ENCODE data around the gene INPP5D. TPM values are rescaled to one million over a fixed set of nuclear protein-coding genes. Genes with fewer than 3 reads are reported as not detected.

The INPP5D gene
- total RNA-seq, 4 donors from 2014 or later, result 8.0 to 12.5 (median 11.9) TPM

DNA sequence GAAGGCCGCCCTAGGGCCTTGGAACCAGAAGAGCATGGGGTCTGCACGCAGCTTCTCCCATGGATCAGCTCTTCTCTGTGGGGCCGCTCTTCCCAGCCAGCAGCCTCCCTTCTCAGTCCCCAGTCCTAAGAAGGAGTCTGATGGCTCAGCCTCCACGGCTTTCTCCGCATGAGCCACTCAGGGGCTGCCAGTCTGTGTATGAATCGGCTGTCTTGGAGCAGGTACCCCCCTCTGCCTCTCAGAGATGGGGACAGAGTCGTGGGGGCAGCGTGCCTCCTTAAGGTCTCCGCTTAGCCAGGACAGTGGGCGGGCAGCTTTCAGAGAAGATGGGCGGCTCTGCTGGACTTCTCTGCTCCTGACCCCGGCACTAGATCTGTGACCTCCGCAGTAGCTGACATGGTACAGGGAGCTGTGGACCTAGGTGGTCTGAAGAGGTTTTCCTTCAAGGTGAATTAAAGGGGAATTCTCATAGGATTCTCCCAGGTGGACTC, 21.6 kb downstream of the INPP5D start:
- DNase-seq (ENCODE audit: extremely low spot score), result no peak
- H3K4me3 ChIP-seq, result no peak overlapping the region
- H3K27me3 ChIP-seq, result peaks cover 0 to 9% (median 0%) of the 10 kb centered on the region in 4 donors
- no peak for TF ChIP-seq POLR2A (IDR thresholded peaks at IDR 0.05; ENCODE audit: low read depth)
- TF ChIP-seq EP300 (IDR thresholded peaks at IDR 0.05), result no peak
- TF ChIP-seq, protein P1, sequence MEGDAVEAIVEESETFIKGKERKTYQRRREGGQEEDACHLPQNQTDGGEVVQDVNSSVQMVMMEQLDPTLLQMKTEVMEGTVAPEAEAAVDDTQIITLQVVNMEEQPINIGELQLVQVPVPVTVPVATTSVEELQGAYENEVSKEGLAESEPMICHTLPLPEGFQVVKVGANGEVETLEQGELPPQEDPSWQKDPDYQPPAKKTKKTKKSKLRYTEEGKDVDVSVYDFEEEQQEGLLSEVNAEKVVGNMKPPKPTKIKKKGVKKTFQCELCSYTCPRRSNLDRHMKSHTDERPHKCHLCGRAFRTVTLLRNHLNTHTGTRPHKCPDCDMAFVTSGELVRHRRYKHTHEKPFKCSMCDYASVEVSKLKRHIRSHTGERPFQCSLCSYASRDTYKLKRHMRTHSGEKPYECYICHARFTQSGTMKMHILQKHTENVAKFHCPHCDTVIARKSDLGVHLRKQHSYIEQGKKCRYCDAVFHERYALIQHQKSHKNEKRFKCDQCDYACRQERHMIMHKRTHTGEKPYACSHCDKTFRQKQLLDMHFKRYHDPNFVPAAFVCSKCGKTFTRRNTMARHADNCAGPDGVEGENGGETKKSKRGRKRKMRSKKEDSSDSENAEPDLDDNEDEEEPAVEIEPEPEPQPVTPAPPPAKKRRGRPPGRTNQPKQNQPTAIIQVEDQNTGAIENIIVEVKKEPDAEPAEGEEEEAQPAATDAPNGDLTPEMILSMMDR (IDR thresholded peaks at IDR 0.05), result no peak
- TF ChIP-seq POLR2AphosphoS5 (IDR thresholded peaks at IDR 0.05), result no peak
- intact Hi-C loops (cut with DNase I), result no loop called here
- no peaks in the 10 kb centered on the region for H3K36me3 ChIP-seq
- no peaks in the 10 kb centered on the region for H3K9me3 ChIP-seq
- H3K4me1 ChIP-seq, result peaks cover 0 to 50% (median 35%) of the 10 kb centered on the region in 4 donors
- 92% methylated on average over 3 of the region's 13 CpGs for WGBS
- peak overlapping the region in 2 of 4 donors; percentile 4 to 70 for H3K27ac ChIP-seq (replicated peaks in 1 of 4)

DNA sequence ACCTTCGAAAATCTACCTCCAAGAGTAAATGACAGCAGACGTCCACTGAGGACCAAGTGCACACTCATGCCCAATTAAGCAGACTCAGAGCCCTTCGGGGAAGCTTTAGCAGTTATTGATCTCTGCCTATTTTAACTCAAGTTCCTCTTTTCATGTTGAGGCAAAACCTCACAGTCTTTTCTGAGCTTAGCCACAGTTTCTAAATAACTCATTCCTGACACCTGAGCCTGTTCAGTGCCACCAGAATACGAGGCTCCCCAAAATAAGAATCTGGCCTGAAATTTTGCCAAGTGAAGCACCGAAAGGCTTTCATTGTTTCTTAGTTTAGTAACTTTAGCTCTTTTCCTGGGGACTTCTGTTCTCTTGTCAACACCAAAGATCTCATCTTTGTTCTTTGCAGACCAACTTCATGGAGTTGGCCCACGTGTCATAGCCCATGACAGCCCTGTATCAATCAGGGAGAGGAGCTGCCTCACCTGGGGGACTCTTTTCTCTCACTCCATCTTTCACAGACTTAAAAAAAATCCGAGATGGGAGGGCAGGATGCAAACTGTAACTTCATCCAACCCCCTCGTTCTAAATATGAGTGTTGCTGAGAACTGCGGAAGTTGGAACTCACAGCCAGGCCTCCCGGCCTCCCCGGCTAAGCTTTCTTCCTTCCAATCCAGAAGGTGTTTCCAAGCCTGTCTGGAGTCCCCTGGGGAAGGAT, 22.2 kb downstream of the INPP5D start:
- Histone ChIP-seq H3K36me3 (no peaks in the 10 kb centered on the region), H3K4me1 (peaks cover 0 to 56% (median 35%) of the 10 kb centered on the region in 4 donors), H3K9me3 (no peaks in the 10 kb centered on the region), H3K27me3 (peaks cover 0 to 9% (median 0%) of the 10 kb centered on the region in 4 donors), H3K4me3 (no peak overlapping the region), H3K27ac (replicated peaks in 1 of 4) (peak overlapping the region; percentile 50 to 75 (median 71))
- TF ChIP-seq POLR2A (IDR thresholded peaks at IDR 0.05; ENCODE audit: low read depth) (no peak), EP300 (IDR thresholded peaks at IDR 0.05) (no peak), POLR2AphosphoS5 (IDR thresholded peaks at IDR 0.05) (no peak)
- TF ChIP-seq, protein P1 (IDR thresholded peaks at IDR 0.05), result no peak
- intact Hi-C loops (cut with DNase I), result no loop called here
- DNase-seq (ENCODE audit: extremely low spot score), result no peak
- 73% methylated on average over 9 of the region's 11 CpGs for WGBS

DNA sequence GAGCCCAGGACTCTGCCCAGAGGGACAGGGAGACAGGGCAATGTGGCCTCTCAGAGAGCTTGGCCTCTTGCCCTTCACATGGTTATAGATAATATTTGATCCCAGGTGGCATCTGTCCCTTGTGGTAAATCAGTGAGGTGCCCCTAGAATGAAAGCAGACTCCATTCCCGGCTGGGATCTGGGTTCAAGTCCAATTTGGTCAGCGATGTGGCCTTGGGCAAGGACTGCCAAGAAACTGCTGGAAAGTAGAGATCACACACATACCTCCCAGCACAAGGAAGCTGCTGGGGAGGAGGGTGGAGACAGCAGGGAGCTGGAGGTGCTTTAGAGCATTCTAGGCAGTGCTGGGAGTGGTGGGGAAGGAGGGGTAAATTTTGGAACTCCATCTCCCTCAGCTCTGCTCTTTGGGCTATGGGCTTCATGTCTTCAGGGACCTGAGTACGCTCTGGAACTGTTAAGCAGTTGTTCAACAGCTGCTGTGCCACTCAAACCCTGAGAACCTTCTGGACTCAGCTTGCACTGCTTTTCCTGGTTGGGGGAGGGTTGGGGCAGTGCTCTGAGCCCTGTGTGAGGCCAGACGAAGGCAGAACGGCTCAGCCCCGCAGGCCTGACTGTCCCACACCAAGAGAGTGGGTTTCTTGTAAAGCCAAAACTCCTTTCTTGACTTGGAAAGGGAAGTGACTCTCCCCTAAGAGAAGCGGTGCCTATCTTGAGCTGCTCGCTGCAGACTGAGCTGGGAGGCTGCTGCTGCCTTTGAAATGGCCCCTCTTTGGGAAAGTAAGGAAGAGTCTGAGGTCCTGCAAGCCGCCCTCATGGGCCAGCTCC, 23.0 kb downstream of the INPP5D start:
- H3K27me3 ChIP-seq, result peaks cover 0 to 9% (median 0%) of the 10 kb centered on the region in 4 donors
- peaks cover 0 to 57% (median 35%) of the 10 kb centered on the region in 4 donors for H3K4me1 ChIP-seq
- no peaks in the 10 kb centered on the region for H3K36me3 ChIP-seq
- TF ChIP-seq, protein P1 (IDR thresholded peaks at IDR 0.05), result no peak
- TF ChIP-seq EP300 (IDR thresholded peaks at IDR 0.05) (no peak), POLR2A (IDR thresholded peaks at IDR 0.05; ENCODE audit: low read depth) (no peak), POLR2AphosphoS5 (IDR thresholded peaks at IDR 0.05) (no peak)
- H3K27ac ChIP-seq (replicated peaks in 1 of 4), result peak overlapping the region; percentile 50 to 75 (median 71)
- H3K9me3 ChIP-seq, result no peaks in the 10 kb centered on the region
- no peak overlapping the region for H3K4me3 ChIP-seq
- intact Hi-C loops (cut with DNase I), result no loop called here
- no peak for DNase-seq (ENCODE audit: extremely low spot score)
- WGBS, result 73% methylated on average over 7 of the region's 9 CpGs

DNA sequence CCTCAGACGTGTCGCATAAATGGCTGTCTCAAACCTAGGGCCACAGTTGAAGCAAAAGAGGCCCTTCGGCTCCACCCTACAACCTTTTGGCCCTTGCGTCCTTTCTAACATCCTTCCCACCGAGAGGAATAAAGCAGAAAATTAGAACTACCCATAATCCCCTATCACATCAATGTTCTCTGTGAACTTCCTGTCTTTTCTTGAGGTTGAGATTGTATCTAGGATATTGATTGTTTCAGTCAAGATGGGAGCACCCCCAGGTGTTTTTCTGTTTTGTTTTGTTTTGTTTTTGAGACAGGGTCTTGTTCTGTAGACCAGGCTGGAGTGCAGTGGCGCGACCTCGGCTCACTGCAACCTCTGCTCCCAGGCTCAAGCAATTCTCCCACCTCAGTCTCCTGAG, 23.6 kb downstream of the INPP5D start:
- Histone ChIP-seq H3K9me3 (no peaks in the 10 kb centered on the region), H3K4me1 (peaks cover 0 to 57% (median 35%) of the 10 kb centered on the region in 4 donors), H3K27ac (replicated peaks in 1 of 4) (peak overlapping the region; percentile 50 to 75 (median 71)), H3K36me3 (no peaks in the 10 kb centered on the region), H3K4me3 (no peak overlapping the region), H3K27me3 (peaks cover 0 to 9% (median 0%) of the 10 kb centered on the region in 4 donors)
- intact Hi-C loops (cut with DNase I), result no loop called here
- 79% methylated on average over 8 of the region's 8 CpGs for WGBS
- TF ChIP-seq, protein P1 (IDR thresholded peaks at IDR 0.05), result no peak
- no peak for TF ChIP-seq POLR2A (IDR thresholded peaks at IDR 0.05; ENCODE audit: low read depth)
- no peak for TF ChIP-seq EP300 (IDR thresholded peaks at IDR 0.05)
- TF ChIP-seq POLR2AphosphoS5 (IDR thresholded peaks at IDR 0.05), result no peak
- no peak for DNase-seq (ENCODE audit: extremely low spot score)
